ENCODE data around the gene KL.

KL gene

DNA sequence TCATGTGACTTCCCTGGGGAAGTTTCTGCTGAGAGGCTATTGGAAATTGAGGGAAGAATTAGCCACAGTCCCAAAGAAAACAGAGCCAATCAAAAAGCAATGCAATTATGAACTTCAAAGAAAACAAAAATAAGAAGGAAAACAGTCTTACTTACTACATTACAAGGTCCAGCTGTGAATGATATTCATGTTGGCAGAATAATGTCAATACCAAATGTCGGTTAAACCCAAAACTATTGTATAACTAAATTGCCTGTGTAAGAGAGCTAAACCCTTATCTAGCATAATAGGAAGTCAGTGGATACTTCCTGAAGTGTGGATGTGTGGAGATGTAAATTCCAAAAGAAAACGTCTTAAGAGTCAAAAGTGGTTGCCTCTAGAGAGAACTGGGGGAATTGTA lies 12.4 kb downstream of the KL start:
- H3K79me2 ChIP-seq (ENCODE audit: insufficient read depth, low read length) = no peaks in the 10 kb centered on the region
- no peak overlapping the region for H2AFZ ChIP-seq (ENCODE audit: low read depth, low read length)
- H3K9me3 ChIP-seq (ENCODE audit: insufficient read depth, low read length, severe bottlenecking) = no peaks in the 10 kb centered on the region
- no peaks in the 10 kb centered on the region for H3K27me3 ChIP-seq (ENCODE audit: insufficient read depth, low read length, poor library complexity)
- DNase-seq (no peak), ATAC-seq (ENCODE audit: insufficient read depth, low read depth) (no peak)
- H3K36me3 ChIP-seq (ENCODE audit: insufficient read depth, low read length) = no peaks in the 10 kb centered on the region
- H3K9ac ChIP-seq (ENCODE audit: low read depth, low read length) = no peak overlapping the region
- no peaks in the 10 kb centered on the region for H4K20me1 ChIP-seq (ENCODE audit: insufficient read depth, low read length)
- peaks cover 6% of the 10 kb centered on the region for H3K4me1 ChIP-seq (ENCODE audit: insufficient read depth, low read length)
- H3K4me2 ChIP-seq (ENCODE audit: insufficient read depth, low read length) = no peak overlapping the region
- no peak for TF ChIP-seq EZH2 (IDR thresholded peaks at IDR 0.05; ENCODE audit: borderline replicate concordance, low read depth, low read length, severe bottlenecking)
- TF ChIP-seq, protein P1, sequence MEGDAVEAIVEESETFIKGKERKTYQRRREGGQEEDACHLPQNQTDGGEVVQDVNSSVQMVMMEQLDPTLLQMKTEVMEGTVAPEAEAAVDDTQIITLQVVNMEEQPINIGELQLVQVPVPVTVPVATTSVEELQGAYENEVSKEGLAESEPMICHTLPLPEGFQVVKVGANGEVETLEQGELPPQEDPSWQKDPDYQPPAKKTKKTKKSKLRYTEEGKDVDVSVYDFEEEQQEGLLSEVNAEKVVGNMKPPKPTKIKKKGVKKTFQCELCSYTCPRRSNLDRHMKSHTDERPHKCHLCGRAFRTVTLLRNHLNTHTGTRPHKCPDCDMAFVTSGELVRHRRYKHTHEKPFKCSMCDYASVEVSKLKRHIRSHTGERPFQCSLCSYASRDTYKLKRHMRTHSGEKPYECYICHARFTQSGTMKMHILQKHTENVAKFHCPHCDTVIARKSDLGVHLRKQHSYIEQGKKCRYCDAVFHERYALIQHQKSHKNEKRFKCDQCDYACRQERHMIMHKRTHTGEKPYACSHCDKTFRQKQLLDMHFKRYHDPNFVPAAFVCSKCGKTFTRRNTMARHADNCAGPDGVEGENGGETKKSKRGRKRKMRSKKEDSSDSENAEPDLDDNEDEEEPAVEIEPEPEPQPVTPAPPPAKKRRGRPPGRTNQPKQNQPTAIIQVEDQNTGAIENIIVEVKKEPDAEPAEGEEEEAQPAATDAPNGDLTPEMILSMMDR (IDR thresholded peaks at IDR 0.05; ENCODE audit: borderline replicate concordance, extremely low read depth, low read length, poor library complexity, severe bottlenecking) = no peak
- no peak overlapping the region for H3K27ac ChIP-seq (ENCODE audit: low read length)
- no peak overlapping the region for H3K4me3 ChIP-seq (ENCODE audit: low read depth in 1 of 2, low read length in 2 of 2)

- H3K4me1 ChIP-seq (ENCODE audit: insufficient read depth, low read length) = peaks cover 6% of the 10 kb centered on the region
- DNase-seq = no peak
- H3K27me3 ChIP-seq (ENCODE audit: insufficient read depth, low read length, poor library complexity) = no peaks in the 10 kb centered on the region
- H3K79me2 ChIP-seq (ENCODE audit: insufficient read depth, low read length) = no peaks in the 10 kb centered on the region
- ATAC-seq (ENCODE audit: insufficient read depth, low read depth) = no peak
- TF ChIP-seq, protein P1 (IDR thresholded peaks at IDR 0.05; ENCODE audit: borderline replicate concordance, extremely low read depth, low read length, poor library complexity, severe bottlenecking) = no peak
- no peak for TF ChIP-seq EZH2 (IDR thresholded peaks at IDR 0.05; ENCODE audit: borderline replicate concordance, low read depth, low read length, severe bottlenecking)
- no peak overlapping the region for H3K4me3 ChIP-seq (ENCODE audit: low read depth in 1 of 2, low read length in 2 of 2)
- no peak overlapping the region for H3K27ac ChIP-seq (ENCODE audit: low read length)
- H3K36me3 ChIP-seq (ENCODE audit: insufficient read depth, low read length) = no peaks in the 10 kb centered on the region
- H3K4me2 ChIP-seq (ENCODE audit: insufficient read depth, low read length) = no peak overlapping the region
- H4K20me1 ChIP-seq (ENCODE audit: insufficient read depth, low read length) = no peaks in the 10 kb centered on the region
- H3K9ac ChIP-seq (ENCODE audit: low read depth, low read length) = no peak overlapping the region
- H2AFZ ChIP-seq (ENCODE audit: low read depth, low read length) = no peak overlapping the region
- H3K9me3 ChIP-seq (ENCODE audit: insufficient read depth, low read length, severe bottlenecking) = no peaks in the 10 kb centered on the region
These were observed 15.1 kb downstream of the KL start for GRCh38 chr13:33031277-33031676.

DNA sequence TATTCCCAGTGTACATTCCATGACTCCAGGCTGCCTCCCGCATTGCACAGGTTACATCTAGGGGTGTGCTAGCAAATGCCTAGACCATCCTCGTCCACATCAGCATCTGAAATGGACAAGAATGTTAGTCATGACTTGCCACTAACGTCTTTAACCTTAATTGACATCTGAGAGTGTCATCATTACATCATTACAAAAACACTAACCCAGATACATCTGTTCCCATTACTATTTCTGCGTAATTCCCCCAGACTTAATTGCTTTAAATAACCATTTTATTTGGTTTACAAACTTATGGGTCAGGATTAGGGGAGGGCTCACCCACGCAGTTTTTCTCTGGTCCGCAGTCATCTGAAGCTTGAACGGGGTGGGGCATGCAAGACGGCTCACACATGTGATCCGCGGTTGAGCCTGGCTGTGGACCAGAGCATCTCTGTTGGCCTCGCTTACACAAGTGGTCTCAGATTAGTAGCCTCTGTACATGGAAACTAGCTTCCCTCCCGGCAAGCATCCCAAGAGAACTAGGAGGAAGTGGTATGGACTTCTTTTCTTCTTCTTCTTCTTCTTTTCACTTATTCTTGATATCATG lies 15.9 kb downstream of the KL start:
- H3K9me3 ChIP-seq (ENCODE audit: insufficient read depth, low read length, severe bottlenecking) = no peaks in the 10 kb centered on the region
- H3K36me3 ChIP-seq (ENCODE audit: insufficient read depth, low read length) = no peaks in the 10 kb centered on the region
- H3K9ac ChIP-seq (ENCODE audit: low read depth, low read length) = no peak overlapping the region
- no peak overlapping the region for H3K4me3 ChIP-seq (ENCODE audit: low read depth in 1 of 2, low read length in 2 of 2)
- no peak for ATAC-seq (ENCODE audit: insufficient read depth, low read depth)
- no peak overlapping the region for H2AFZ ChIP-seq (ENCODE audit: low read depth, low read length)
- TF ChIP-seq, protein P1 (IDR thresholded peaks at IDR 0.05; ENCODE audit: borderline replicate concordance, extremely low read depth, low read length, poor library complexity, severe bottlenecking) = no peak
- TF ChIP-seq EZH2 (IDR thresholded peaks at IDR 0.05; ENCODE audit: borderline replicate concordance, low read depth, low read length, severe bottlenecking) = no peak
- H3K27ac ChIP-seq (ENCODE audit: low read length) = no peak overlapping the region
- H3K4me2 ChIP-seq (ENCODE audit: insufficient read depth, low read length) = no peak overlapping the region
- H3K79me2 ChIP-seq (ENCODE audit: insufficient read depth, low read length) = no peaks in the 10 kb centered on the region
- H3K4me1 ChIP-seq (ENCODE audit: insufficient read depth, low read length) = peaks cover 6% of the 10 kb centered on the region
- no peaks in the 10 kb centered on the region for H3K27me3 ChIP-seq (ENCODE audit: insufficient read depth, low read length, poor library complexity)
- no peak for DNase-seq
- no peaks in the 10 kb centered on the region for H4K20me1 ChIP-seq (ENCODE audit: insufficient read depth, low read length)
